Liver (tissue), 9 donors: Measurements from ENCODE around the gene PPFIBP1. TPM values are rescaled to one million over a fixed set of nuclear protein-coding genes. Genes with fewer than 3 reads are reported as not detected.

Source experiments
- DNase-seq: peaks from one replicate; pipeline ENCODE4 v3.0.0-alpha.2; 2017; ENCODE audit warnings: low spot score
- H3K27ac ChIP-seq, 2 donors: one replicate each; pipeline ENCODE4 v1.7.0; 2013; ENCODE audit warnings: inconsistent platforms in 2 of 2, low read length in 2 of 2, control low read depth in 1 of 2, low read depth in 1 of 2, mild to moderate bottlenecking in 1 of 2
- H3K27me3 ChIP-seq, 4 donors: one replicate each; pipeline versions ENCODE4 v1.6.1 to v1.7.0; 2013; ENCODE audit warnings: low read length in 3 of 4, inconsistent platforms in 1 of 4, mild to moderate bottlenecking in 1 of 4, moderate library complexity in 1 of 4; ENCODE audit not compliant: control insufficient read depth in 4 of 4, insufficient read depth in 4 of 4
- H3K36me3 ChIP-seq, 4 donors: one replicate each; pipeline versions ENCODE4 v1.6.1 to v1.7.0; 2013; ENCODE audit warnings: low read length in 3 of 4, mild to moderate bottlenecking in 3 of 4, low read depth in 1 of 4, moderate library complexity in 1 of 4; ENCODE audit not compliant: control insufficient read depth in 4 of 4, insufficient read depth in 3 of 4
- H3K4me1 ChIP-seq, 4 donors: one replicate each; pipeline versions ENCODE4 v1.6.1 to v1.7.0; 2013; ENCODE audit warnings: low read length in 3 of 4, mild to moderate bottlenecking in 3 of 4, moderate library complexity in 1 of 4; ENCODE audit not compliant: control insufficient read depth in 4 of 4, insufficient read depth in 4 of 4
- H3K4me3 ChIP-seq, 3 donors: one replicate each; pipeline versions ENCODE4 v1.6.1 to v1.7.0; 2013; ENCODE audit warnings: low read length in 3 of 3, control low read depth in 1 of 3, low read depth in 1 of 3, mild to moderate bottlenecking in 1 of 3
- H3K9ac ChIP-seq, 2 donors: one replicate each; pipeline ENCODE4 v1.7.0; 2013; ENCODE audit warnings: low read length in 2 of 2, mild to moderate bottlenecking in 2 of 2, moderate library complexity in 2 of 2, control low read depth in 1 of 2, low read depth in 1 of 2
- H3K9me3 ChIP-seq, 4 donors: one replicate each; pipeline versions ENCODE4 v1.6.1 to v1.7.0; 2013; ENCODE audit warnings: low read length in 3 of 4; ENCODE audit not compliant: control insufficient read depth in 4 of 4
- CTCF ChIP-seq: fragments of 150-350 bp; IDR thresholded peaks from 2 replicates; pipeline ENCODE4 v1.5.1; 2017; ENCODE audit warnings: improper control_type of control experiment, low read depth, low read length; ENCODE audit not compliant: missing input control
- EGR1 ChIP-seq, 2 donors: IDR thresholded peaks; 2 replicates each; pipeline ENCODE4 v1.6.1; 2016 to 2018; ENCODE audit warnings: antibody characterized with exemption in 2 of 2, low read depth in 2 of 2
- GABPA ChIP-seq, 2 donors: IDR thresholded peaks in 1 of 2; conservative IDR thresholded peaks in 1 of 2; 2 replicates each; pipeline ENCODE4 v1.6.1; 2016; ENCODE audit warnings: antibody characterized with exemption in 2 of 2, mild to moderate bottlenecking in 1 of 2, moderate library complexity in 1 of 2
- HNF4A ChIP-seq, 2 donors: conservative IDR thresholded peaks; 2 replicates each; pipeline ENCODE4 v1.6.1; 2016; ENCODE audit warnings: antibody characterized with exemption in 2 of 2, mild to moderate bottlenecking in 2 of 2
- HNF4G ChIP-seq: IDR thresholded peaks from 2 replicates; pipeline ENCODE4 v1.6.1; 2016; ENCODE audit warnings: antibody characterized with exemption
- RAD21 ChIP-seq, 2 donors: IDR thresholded peaks; 2 replicates each; pipeline ENCODE4 v1.6.1; 2016; ENCODE audit warnings: antibody characterized with exemption in 2 of 2, mild to moderate bottlenecking in 2 of 2
- REST ChIP-seq: IDR thresholded peaks from 2 replicates; pipeline ENCODE4 v1.6.1; 2016; ENCODE audit warnings: antibody characterized with exemption, mild to moderate bottlenecking
- RXRA ChIP-seq, 2 donors: IDR thresholded peaks; 2 replicates each; pipeline ENCODE4 v1.6.1; 2017 to 2018; ENCODE audit warnings: antibody characterized with exemption in 2 of 2, mild to moderate bottlenecking in 1 of 2
- SP1 ChIP-seq: IDR thresholded peaks from 2 replicates; pipeline ENCODE4 v1.6.1; 2018; ENCODE audit warnings: antibody characterized with exemption, mild to moderate bottlenecking
- TAF1 ChIP-seq: conservative IDR thresholded peaks from 2 replicates; pipeline ENCODE4 v1.6.1; 2016; ENCODE audit warnings: antibody characterized with exemption, mild to moderate bottlenecking
- YY1 ChIP-seq: IDR thresholded peaks from 2 replicates; pipeline ENCODE4 v1.6.1; 2016; ENCODE audit warnings: antibody characterized with exemption, mild to moderate bottlenecking
- WGBS: extraction: QIAGEN DNeasy Blood & Tissue Kit; methylation state at CpG from one replicate; pipeline ENCODE4 v1.1.7; 2013; 5-methylcytosine and 5-hydroxymethylcytosine counted together
- polyA plus RNA-seq, 2 donors: library from polyadenylated mRNA; stranded (reverse) in 1 of 2; unstranded in 1 of 2; fragments of 200-250 nt in 1 of 2; fragments of >200 nt in 1 of 2; fragmentation: Nextera tagmentation in 1 of 2; extraction: Ambion mirVana in 1 of 2; gene quantifications; one replicate each; pipeline versions ENCODE4 v1.2.1 to v1.2.3, GENCODE V29; 2013 to 2015
- total RNA-seq, 2 donors: library from RNA; depleted of rRNA; stranded (reverse); fragments of >200 nt; gene quantifications; one replicate each; pipeline ENCODE4 v1.2.3, GENCODE V29; 2014
- donor health status: healthy.
- donor health status: healthy.
- donor health status: healthy.
- donor health status: healthy.
- donor health status: healthy.

The PPFIBP1 gene
- total and polyA plus RNA-seq, 4 donors, result 10.5 to 65.8 (median 17.4) TPM

- no peak for TF ChIP-seq CTCF
- TF ChIP-seq RXRA (IDR thresholded peaks at IDR 0.05), result no peak
- no peak for TF ChIP-seq HNF4G
- no peak overlapping the region for H3K27ac ChIP-seq
- H3K9me3 ChIP-seq, result no peaks in the 10 kb centered on the region
- no peak overlapping the region for H3K4me3 ChIP-seq
- H3K9ac ChIP-seq, result no peak overlapping the region
- 94% methylated on average over 3 of the region's 3 CpGs for WGBS
- no peak for DNase-seq
- H3K36me3 ChIP-seq, result peaks cover 0 to 2% (median 0%) of the 10 kb centered on the region in 4 donors
- no peaks in the 10 kb centered on the region for H3K27me3 ChIP-seq
- peaks cover 0 to 5% (median under 1%) of the 10 kb centered on the region in 4 donors for H3K4me1 ChIP-seq
Observed at GRCh38 chr12:27614386-27614785, 90.4 kb downstream of the PPFIBP1 start.

- Histone ChIP-seq H3K9me3 (no peaks in the 10 kb centered on the region), H3K36me3 (peaks cover 0 to 2% (median 0%) of the 10 kb centered on the region in 4 donors), H3K4me3 (no peak overlapping the region), H3K9ac (no peak overlapping the region), H3K27me3 (no peaks in the 10 kb centered on the region), H3K27ac (no peak overlapping the region), H3K4me1 (peaks cover 0 to 5% (median under 1%) of the 10 kb centered on the region in 4 donors)
- 95% methylated on average over 3 of the region's 3 CpGs for WGBS
- no peak for DNase-seq
- TF ChIP-seq RAD21 (IDR thresholded peaks at IDR 0.05), result no peak
Observed at GRCh38 chr12:27614866-27615265, 90.9 kb downstream of the PPFIBP1 start.

GRCh38 chr12:27615331-27615891 is 91.4 kb downstream of the PPFIBP1 start:
- Histone ChIP-seq H3K27me3 (no peaks in the 10 kb centered on the region), H3K4me3 (no peak overlapping the region), H3K9me3 (no peaks in the 10 kb centered on the region), H3K27ac (no peak overlapping the region), H3K9ac (no peak overlapping the region), H3K36me3 (peaks cover 0 to 2% (median 0%) of the 10 kb centered on the region in 4 donors), H3K4me1 (peaks cover 0 to 3% (median 1%) of the 10 kb centered on the region in 4 donors)
- TF ChIP-seq YY1 (no peak), TAF1 (no peak), HNF4G (no peak), CTCF (no peak)
- no peak for DNase-seq

GRCh38 chr12:27616356-27617142 is 92.5 kb downstream of the PPFIBP1 start:
- Histone ChIP-seq H3K4me1 (peaks cover 0 to 1% (median 0%) of the 10 kb centered on the region in 4 donors), H3K9ac (no peak overlapping the region), H3K36me3 (peaks cover 0 to 2% (median 0%) of the 10 kb centered on the region in 4 donors), H3K27me3 (no peaks in the 10 kb centered on the region), H3K27ac (no peak overlapping the region), H3K4me3 (no peak overlapping the region), H3K9me3 (no peaks in the 10 kb centered on the region)
- WGBS, result 82% methylated on average over 5 of the region's 5 CpGs
- DNase-seq, result no peak
- TF ChIP-seq HNF4A (conservative IDR thresholded peaks at IDR 0.05) (no peak), REST (no peak), EGR1 (IDR thresholded peaks at IDR 0.05; ENCODE audit: low read depth in 2 of 2) (no peak), TAF1 (no peak), HNF4G (no peak), GABPA (IDR thresholded peaks at IDR 0.05 in 1 of 2, conservative IDR thresholded peaks at IDR 0.05 in 1 of 2) (no peak), YY1 (no peak), RAD21 (IDR thresholded peaks at IDR 0.05) (no peak), SP1 (no peak)
